Caco-2 (cell line): ENCODE results near the gene MEGF6. TPM values are rescaled to one million over a fixed set of nuclear protein-coding genes. Genes with fewer than 3 reads are reported as not detected.

Experiments used
- BruUV-seq: library from RNA; stranded (reverse); fragments of 400-500 nt; replicated peaks from 2 replicates; lab custom pipeline; 2021; lab: Mats Ljungman, UMichigan
- CTCF ChIA-PET: fragments of 300-600 bp; sonication (Branson Sonifier 250); formaldehyde crosslinking; loops from one replicate; lab custom pipeline; 2022; ENCODE audit warnings: antibody characterized with exemption; lab: Charles Lee
- POLR2A ChIA-PET: fragments of 300-600 bp; sonication (Branson Sonifier 250); formaldehyde crosslinking; loops from one replicate; lab custom pipeline; 2022; ENCODE audit warnings: antibody characterized with exemption; lab: Charles Lee
- DNase-seq, 2 experiments: peaks; one replicate each; pipeline versions ENCODE4 v3.0.0 to v3.0.0-alpha.2; 2020 to 2022
- H3K27me3 ChIP-seq: replicated peaks from 2 replicates; pipeline ENCODE4 v1.6.0; 2011; ENCODE audit warnings: low read length; ENCODE audit not compliant: control insufficient read depth, insufficient read depth
- H3K36me3 ChIP-seq: 2 replicates; pipeline ENCODE4 v1.5.1; 2011; ENCODE audit warnings: low read length; ENCODE audit not compliant: control insufficient read depth, insufficient read depth
- H3K4me1 ChIP-seq: fragments of 250-450 bp; sonication (Bioruptor Pico); 2 replicates; pipeline ENCODE4 v1.5.1; 2020; ENCODE audit warnings: mild to moderate bottlenecking
- H3K4me3 ChIP-seq: 2 replicates; pipeline ENCODE4 v1.5.1; 2011; ENCODE audit warnings: low read depth, mild to moderate bottlenecking, control low read depth, low read length
- H3K9me3 ChIP-seq: fragments of 250-450 bp; sonication (Bioruptor Pico); 2 replicates; pipeline ENCODE4 v1.5.1; 2020; ENCODE audit warnings: mild to moderate bottlenecking, moderate library complexity
- H3K27ac Mint-ChIP-seq: one replicate; pipeline ENCODE4 v1.8.0; 2022; ENCODE audit warnings: mixed read lengths; ENCODE audit not compliant: unreplicated experiment
- H3K27me3 Mint-ChIP-seq: one replicate; pipeline ENCODE4 v1.8.0; 2022; ENCODE audit warnings: mixed read lengths; ENCODE audit not compliant: insufficient read depth, unreplicated experiment
- H3K36me3 Mint-ChIP-seq: one replicate; pipeline ENCODE4 v1.8.0; 2022; ENCODE audit warnings: mild to moderate bottlenecking, mixed read lengths; ENCODE audit not compliant: insufficient read depth, unreplicated experiment
- H3K4me1 Mint-ChIP-seq: one replicate; pipeline ENCODE4 v1.8.0; 2022; ENCODE audit warnings: low read depth, mixed read lengths; ENCODE audit not compliant: unreplicated experiment
- H3K4me3 Mint-ChIP-seq: one replicate; pipeline ENCODE4 v1.8.0; 2022; ENCODE audit warnings: mild to moderate bottlenecking, moderate library complexity, mixed read lengths; ENCODE audit not compliant: unreplicated experiment
- H3K9me3 Mint-ChIP-seq: one replicate; pipeline ENCODE4 v1.8.0; 2022; ENCODE audit warnings: mixed read lengths; ENCODE audit not compliant: unreplicated experiment
- intact Hi-C: fragments of 100-400 bp; cut with micrococcal nuclease; formaldehyde crosslinking; loops from one replicate; pipeline ENCODE4 v1.10.0; 2022; ENCODE audit not compliant: unreplicated experiment
- total RNA-seq: library from RNA; stranded (reverse); gene quantifications from 2 replicates; pipeline ENCODE4 v1.2.3, GENCODE V29; 2022
- TF ChIP-seq, protein P1 (sequence below), 2 experiments: fragments of 200-600 bp in 1 of 2; IDR thresholded peaks; 1 replicate in 1 of 2; 2 replicates in 1 of 2; pipeline versions ENCODE4 v1.5.1 to v1.8.0; 2011 to 2022; ENCODE audit warnings: antibody characterized with exemption in 1 of 2, control low read depth in 1 of 2, inconsistent platforms in 1 of 2, low read depth in 1 of 2, low read length in 1 of 2, mild to moderate bottlenecking in 1 of 2, moderate library complexity in 1 of 2; ENCODE audit not compliant: insufficient read depth in 1 of 2, severe bottlenecking in 1 of 2, unreplicated experiment in 1 of 2

The MEGF6 gene
- total RNA-seq, 1 experiment from 2014 or later = 13.3 TPM

DNA sequence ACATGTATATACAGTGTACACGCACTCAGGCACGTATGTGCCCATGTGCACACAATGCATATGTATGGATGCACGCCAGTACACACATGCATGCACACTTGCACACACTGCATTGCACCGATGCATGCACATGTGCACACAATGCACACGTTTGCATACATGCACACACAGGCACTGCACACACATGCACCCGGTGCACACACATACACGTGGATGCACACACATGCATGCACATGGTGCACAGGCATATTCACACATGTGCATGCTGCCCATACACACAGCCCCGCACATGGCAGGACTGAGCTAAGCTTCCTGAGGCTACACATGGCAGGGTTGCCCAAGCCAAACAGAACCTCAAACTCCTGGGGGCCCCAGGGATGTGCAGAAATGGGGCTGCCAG, 137.3 kb downstream of the MEGF6 start:
- BruUV-seq = no TSS peak
- Mint-ChIP-seq H3K4me3 (no peak overlapping the region), H3K9me3 (no peaks in the 10 kb centered on the region), H3K36me3 (peaks cover 18% of the 10 kb centered on the region), H3K27ac (no peak overlapping the region), H3K27me3 (no peaks in the 10 kb centered on the region), H3K4me1 (peaks cover 10% of the 10 kb centered on the region)
- no peak overlapping the region for H3K4me3 ChIP-seq
- POLR2A ChIA-PET = no interaction called here
- no peaks in the 10 kb centered on the region for H3K9me3 ChIP-seq
- intact Hi-C loops = no loop called here
- DNase-seq = no peak
- peaks cover 18% of the 10 kb centered on the region for H3K4me1 ChIP-seq
- no peaks in the 10 kb centered on the region for H3K27me3 ChIP-seq
- CTCF ChIA-PET = no interaction called here
- TF ChIP-seq, protein P1, sequence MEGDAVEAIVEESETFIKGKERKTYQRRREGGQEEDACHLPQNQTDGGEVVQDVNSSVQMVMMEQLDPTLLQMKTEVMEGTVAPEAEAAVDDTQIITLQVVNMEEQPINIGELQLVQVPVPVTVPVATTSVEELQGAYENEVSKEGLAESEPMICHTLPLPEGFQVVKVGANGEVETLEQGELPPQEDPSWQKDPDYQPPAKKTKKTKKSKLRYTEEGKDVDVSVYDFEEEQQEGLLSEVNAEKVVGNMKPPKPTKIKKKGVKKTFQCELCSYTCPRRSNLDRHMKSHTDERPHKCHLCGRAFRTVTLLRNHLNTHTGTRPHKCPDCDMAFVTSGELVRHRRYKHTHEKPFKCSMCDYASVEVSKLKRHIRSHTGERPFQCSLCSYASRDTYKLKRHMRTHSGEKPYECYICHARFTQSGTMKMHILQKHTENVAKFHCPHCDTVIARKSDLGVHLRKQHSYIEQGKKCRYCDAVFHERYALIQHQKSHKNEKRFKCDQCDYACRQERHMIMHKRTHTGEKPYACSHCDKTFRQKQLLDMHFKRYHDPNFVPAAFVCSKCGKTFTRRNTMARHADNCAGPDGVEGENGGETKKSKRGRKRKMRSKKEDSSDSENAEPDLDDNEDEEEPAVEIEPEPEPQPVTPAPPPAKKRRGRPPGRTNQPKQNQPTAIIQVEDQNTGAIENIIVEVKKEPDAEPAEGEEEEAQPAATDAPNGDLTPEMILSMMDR (IDR thresholded peaks at IDR 0.05; ENCODE audit: insufficient read depth in 1 of 2, low read depth in 1 of 2, low read length in 1 of 2, severe bottlenecking in 1 of 2, unreplicated experiment in 1 of 2) = no peak
- H3K36me3 ChIP-seq = no peaks in the 10 kb centered on the region; the same call in 1 of the 2 replicates

DNA sequence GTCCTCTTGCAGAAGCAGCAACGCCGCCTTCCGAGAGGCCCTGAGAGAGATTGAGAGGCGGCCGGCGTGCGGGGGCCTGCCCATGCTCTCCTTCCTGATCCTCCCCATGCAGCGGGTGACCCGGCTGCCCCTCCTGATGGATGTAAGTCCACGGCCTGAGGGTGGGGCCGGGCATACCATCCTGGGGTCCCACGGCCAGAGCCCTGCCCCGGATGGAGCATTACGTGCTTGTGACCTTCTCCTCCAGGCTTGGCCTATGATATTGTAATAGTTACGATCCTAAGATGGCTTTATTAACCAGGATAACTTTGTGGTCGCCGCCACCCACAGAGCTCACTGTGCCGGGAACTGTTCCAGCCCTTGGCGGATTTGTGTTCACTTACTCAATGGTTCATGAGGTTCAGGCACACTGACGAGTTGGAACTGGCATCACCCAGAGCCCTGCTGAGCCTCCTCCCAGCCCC, 137.9 kb downstream of the MEGF6 start:
- H3K9me3 ChIP-seq = no peaks in the 10 kb centered on the region
- DNase-seq = no peak
- H3K27me3 ChIP-seq = no peaks in the 10 kb centered on the region
- H3K4me1 ChIP-seq = peaks cover 18% of the 10 kb centered on the region
- intact Hi-C loops = no loop called here
- no peak overlapping the region for H3K27ac Mint-ChIP-seq
- H3K9me3 Mint-ChIP-seq = no peaks in the 10 kb centered on the region
- POLR2A ChIA-PET = no interaction called here
- no peak overlapping the region for H3K4me3 ChIP-seq
- TF ChIP-seq, protein P1 (IDR thresholded peaks at IDR 0.05; ENCODE audit: insufficient read depth in 1 of 2, low read depth in 1 of 2, low read length in 1 of 2, severe bottlenecking in 1 of 2, unreplicated experiment in 1 of 2) = no peak
- no peaks in the 10 kb centered on the region for H3K27me3 Mint-ChIP-seq
- H3K36me3 Mint-ChIP-seq = peaks cover 18% of the 10 kb centered on the region
- no TSS peak for BruUV-seq
- H3K4me1 Mint-ChIP-seq = peaks cover 10% of the 10 kb centered on the region
- H3K4me3 Mint-ChIP-seq = no peak overlapping the region
- H3K36me3 ChIP-seq = no peaks in the 10 kb centered on the region; the same call in 1 of the 2 replicates
- CTCF ChIA-PET = no interaction called here

DNA sequence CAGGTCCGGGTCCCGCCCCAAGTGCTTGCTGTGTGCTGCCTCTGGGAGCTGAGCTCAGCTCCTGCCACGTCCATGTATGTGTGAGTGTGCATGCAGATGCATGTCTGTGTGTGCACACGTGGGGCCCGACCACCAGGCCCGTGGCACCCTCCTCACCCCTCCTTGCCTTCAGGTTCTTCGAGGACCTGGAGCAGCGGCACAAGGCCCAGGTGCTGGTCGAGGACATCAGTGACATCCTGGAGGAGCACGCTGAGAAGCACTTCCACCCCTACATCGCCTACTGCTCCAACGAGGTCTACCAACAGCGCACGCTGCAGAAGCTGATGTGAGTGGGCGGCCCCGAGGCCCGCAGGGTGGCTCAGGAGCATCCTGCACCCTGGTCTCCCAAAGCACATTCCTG, 138.4 kb downstream of the MEGF6 start:
- no peaks in the 10 kb centered on the region for H3K27me3 ChIP-seq
- H3K9me3 Mint-ChIP-seq = no peaks in the 10 kb centered on the region
- no peaks in the 10 kb centered on the region for H3K9me3 ChIP-seq
- peaks cover 10% of the 10 kb centered on the region for H3K4me1 Mint-ChIP-seq
- H3K27ac Mint-ChIP-seq = no peak overlapping the region
- H3K36me3 Mint-ChIP-seq = peaks cover 18% of the 10 kb centered on the region
- ChIA-PET CTCF (interaction anchor here (1.8 to 2.1 kb wide), 2 partner anchors 10 to 20 kb away, joined by 4 to 173 read pairs; no protein-coding TSS in a partner anchor), POLR2A (interaction anchor here (0.6 kb wide), 1 partner anchor 20 kb away, joined by 3 read pairs; no protein-coding TSS in a partner anchor)
- no peak for DNase-seq
- peaks cover 18% of the 10 kb centered on the region for H3K4me1 ChIP-seq
- intact Hi-C loops = no loop called here
- no peaks in the 10 kb centered on the region for H3K27me3 Mint-ChIP-seq
- no peak overlapping the region for H3K4me3 ChIP-seq
- no peak overlapping the region for H3K4me3 Mint-ChIP-seq
- BruUV-seq = no TSS peak
- TF ChIP-seq, protein P1 (IDR thresholded peaks at IDR 0.05; ENCODE audit: insufficient read depth in 1 of 2, low read depth in 1 of 2, low read length in 1 of 2, severe bottlenecking in 1 of 2, unreplicated experiment in 1 of 2) = no peak
- H3K36me3 ChIP-seq = no peaks in the 10 kb centered on the region; the same call in 1 of the 2 replicates
